WERI-Rb-1 (cell line): ENCODE results near the gene SCLY.
"Not testable (repeated sequence)": the region's sequence is repeated elsewhere in the genome, so short reads cannot be mapped to it uniquely, and the experiment has no call there.

Experiments
- DNase-seq: peaks from one replicate; pipeline ENCODE4 v3.0.0-alpha.2; 2020
- H3K27ac ChIP-seq: fragments of 250-450 bp; sonication (Bioruptor Pico); 2 replicates; pipeline ENCODE4 v1.5.1; 2020; ENCODE audit warnings: mild to moderate bottlenecking, moderate library complexity
- H3K27me3 ChIP-seq: fragments of 250-450 bp; sonication (Bioruptor Pico); 2 replicates; pipeline ENCODE4 v1.5.1; 2021; ENCODE audit warnings: mild to moderate bottlenecking, low read depth, moderate library complexity; ENCODE audit not compliant: insufficient read depth, severe bottlenecking
- H3K36me3 ChIP-seq: fragments of 250-450 bp; sonication (Bioruptor Pico); 2 replicates; pipeline ENCODE4 v1.5.1; 2020; ENCODE audit warnings: mild to moderate bottlenecking, moderate library complexity
- H3K4me3 ChIP-seq: 2 replicates; pipeline ENCODE4 v1.5.1; 2011; ENCODE audit warnings: low read depth, mild to moderate bottlenecking, control low read depth, low read length
- H3K9me3 ChIP-seq: fragments of 250-450 bp; sonication (Bioruptor Pico); 2 replicates; pipeline ENCODE4 v1.5.1; 2021; ENCODE audit warnings: mild to moderate bottlenecking, moderate library complexity; ENCODE audit not compliant: severe bottlenecking
- CTCF ChIP-seq: IDR thresholded peaks from 2 replicates; pipeline ENCODE4 v1.5.1; 2011; ENCODE audit warnings: low read depth, mild to moderate bottlenecking, control low read depth, inconsistent platforms, low read length

Gene SCLY

GRCh38 chr2:238053191-238053776 is 7.5 kb upstream of the SCLY start:
- no peak for DNase-seq
- TF ChIP-seq CTCF = no peak
- no peak overlapping the region for H3K4me3 ChIP-seq
- H3K27me3 ChIP-seq = no peaks in the 10 kb centered on the region
- H3K27ac ChIP-seq = no peak overlapping the region
- no peaks in the 10 kb centered on the region for H3K36me3 ChIP-seq
- peaks cover 3% of the 10 kb centered on the region for H3K9me3 ChIP-seq

- H3K9me3 ChIP-seq = no peaks in the 10 kb centered on the region
- no peaks in the 10 kb centered on the region for H3K36me3 ChIP-seq
- H3K4me3 ChIP-seq = no peak overlapping the region
These were observed 5.0 kb upstream of the SCLY start for GRCh38 chr2:238055841-238056240.

GRCh38 chr2:238057696-238058575 is 2.9 kb upstream of the SCLY start:
- H3K27me3 ChIP-seq, DNase-seq, H3K36me3 ChIP-seq, H3K9me3 ChIP-seq, H3K27ac ChIP-seq, H3K4me3 ChIP-seq: not testable (repeated sequence)

More at GRCh38 chr2:238055841-238056240, 5.0 kb upstream of the SCLY start:
- Histone ChIP-seq H3K27me3 (no peaks in the 10 kb centered on the region), H3K27ac (no peak overlapping the region)
- no peak for DNase-seq
- no peak for TF ChIP-seq CTCF

GRCh38 chr2:238059505-238059904 is 1.3 kb upstream of the SCLY start:
- Histone ChIP-seq H3K4me3 (peak overlapping the region; percentile 80), H3K36me3 (peaks cover under 1% of the 10 kb centered on the region), H3K27ac (peak overlapping the region; percentile 92), H3K27me3 (no peaks in the 10 kb centered on the region), H3K9me3 (no peaks in the 10 kb centered on the region)
- no peak for TF ChIP-seq CTCF
- no peak for DNase-seq

- Histone ChIP-seq H3K36me3 (peaks cover 5% of the 10 kb centered on the region), H3K27me3 (no peaks in the 10 kb centered on the region), H3K4me3 (peak overlapping the region; percentile 80), H3K9me3 (no peaks in the 10 kb centered on the region), H3K27ac (peak overlapping the region; percentile 92)
- DNase-seq = peak; percentile 46
- no peak for TF ChIP-seq CTCF
These were observed 682 bp upstream of the SCLY start for GRCh38 chr2:238060096-238060541.
